ENCODE results near the gene PLEKHH1. TPM values are rescaled to one million over a fixed set of nuclear protein-coding genes. Genes with fewer than 3 reads are reported as not detected.
"Not testable (repeated sequence)": the region's sequence is repeated elsewhere in the genome, so short reads cannot be mapped to it uniquely, and the experiment has no call there.

PLEKHH1 gene
- total RNA-seq, 2 donors from 2014 or later: 59.9 to 61.1 TPM

DNA sequence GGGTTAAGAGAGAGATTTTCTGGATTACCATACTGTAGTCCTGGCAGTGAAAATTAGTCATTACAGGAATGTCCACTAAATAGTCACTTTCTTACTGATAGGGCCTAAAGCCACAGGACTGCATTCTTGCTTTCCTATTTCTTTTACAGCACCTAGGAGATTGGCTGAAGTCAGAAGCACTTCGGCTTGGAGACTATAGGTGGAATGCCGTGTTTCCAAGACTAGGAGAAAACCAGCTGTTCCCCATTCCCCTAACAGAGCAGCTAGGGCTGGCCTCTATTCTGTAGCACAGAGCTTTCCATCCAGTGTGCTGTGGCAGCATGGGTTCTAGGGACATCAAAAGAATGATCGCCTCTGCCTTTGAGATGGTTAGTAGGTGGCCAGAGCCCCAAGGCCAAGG is 51.9 kb downstream of the PLEKHH1 start:
- H3K9ac ChIP-seq (ENCODE audit: extremely low read depth, low read length, poor library complexity, severe bottlenecking): no peak overlapping the region
- 97 to 100% methylated on average over 1 to 3 of the region's 3 CpGs for WGBS, 2 experiments (ENCODE audit: insufficient coverage in 1 of 2, insufficient read length in 1 of 2)
- no peak overlapping the region for H3K4me3 Mint-ChIP-seq

DNA sequence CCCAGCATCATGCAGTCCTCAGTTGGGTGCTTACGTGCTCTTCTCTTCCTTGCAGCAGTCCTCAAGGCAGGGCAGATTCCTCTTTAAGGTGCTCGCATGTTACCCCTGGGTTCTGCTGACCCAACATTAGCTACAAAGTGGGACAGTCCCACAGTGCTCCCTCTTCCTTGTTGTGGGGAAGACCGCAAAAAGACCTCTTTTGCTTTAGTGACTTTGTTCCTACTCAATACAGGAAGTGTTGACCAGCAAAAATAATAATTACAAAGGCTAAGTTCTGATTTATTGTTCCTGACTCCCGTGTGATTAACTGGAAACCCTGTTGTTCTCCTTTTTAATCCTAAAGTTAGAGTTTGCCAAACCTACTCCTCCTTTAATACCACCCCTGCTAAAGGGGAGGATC is 53.3 kb downstream of the PLEKHH1 start:
- Histone ChIP-seq H3K9me3 (ENCODE audit: control insufficient read depth, low read length) (no peaks in the 10 kb centered on the region), H3K4me3 (ENCODE audit: low read length) (no peak overlapping the region), H3K4me1 (ENCODE audit: control insufficient read depth, insufficient read depth, low read length) (no peaks in the 10 kb centered on the region), H3K9ac (ENCODE audit: extremely low read depth, low read length, poor library complexity, severe bottlenecking) (no peak overlapping the region), H3K36me3 (ENCODE audit: control insufficient read depth, insufficient read depth, low read length) (peaks cover 39% of the 10 kb centered on the region), H3K27ac (ENCODE audit: low read depth, low read length) (no peak overlapping the region), H3K27me3 (ENCODE audit: control insufficient read depth, insufficient read depth, low read length, poor library complexity, severe bottlenecking) (no peaks in the 10 kb centered on the region)
- DNase-seq: no peak
- TF ChIP-seq, protein P1, sequence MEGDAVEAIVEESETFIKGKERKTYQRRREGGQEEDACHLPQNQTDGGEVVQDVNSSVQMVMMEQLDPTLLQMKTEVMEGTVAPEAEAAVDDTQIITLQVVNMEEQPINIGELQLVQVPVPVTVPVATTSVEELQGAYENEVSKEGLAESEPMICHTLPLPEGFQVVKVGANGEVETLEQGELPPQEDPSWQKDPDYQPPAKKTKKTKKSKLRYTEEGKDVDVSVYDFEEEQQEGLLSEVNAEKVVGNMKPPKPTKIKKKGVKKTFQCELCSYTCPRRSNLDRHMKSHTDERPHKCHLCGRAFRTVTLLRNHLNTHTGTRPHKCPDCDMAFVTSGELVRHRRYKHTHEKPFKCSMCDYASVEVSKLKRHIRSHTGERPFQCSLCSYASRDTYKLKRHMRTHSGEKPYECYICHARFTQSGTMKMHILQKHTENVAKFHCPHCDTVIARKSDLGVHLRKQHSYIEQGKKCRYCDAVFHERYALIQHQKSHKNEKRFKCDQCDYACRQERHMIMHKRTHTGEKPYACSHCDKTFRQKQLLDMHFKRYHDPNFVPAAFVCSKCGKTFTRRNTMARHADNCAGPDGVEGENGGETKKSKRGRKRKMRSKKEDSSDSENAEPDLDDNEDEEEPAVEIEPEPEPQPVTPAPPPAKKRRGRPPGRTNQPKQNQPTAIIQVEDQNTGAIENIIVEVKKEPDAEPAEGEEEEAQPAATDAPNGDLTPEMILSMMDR (conservative IDR thresholded peaks at IDR 0.05): no peak
- H3K27ac Mint-ChIP-seq: no peak overlapping the region
- H3K36me3 Mint-ChIP-seq (ENCODE audit: low read depth): peaks cover 39% of the 10 kb centered on the region
- no peaks in the 10 kb centered on the region for H3K4me1 Mint-ChIP-seq
- WGBS, 2 experiments (ENCODE audit: insufficient coverage in 1 of 2, insufficient read length in 1 of 2): 90 to 94% methylated on average over 4 of the region's 4 CpGs
- no peak overlapping the region for H3K4me3 Mint-ChIP-seq
- H3K9me3 Mint-ChIP-seq: no peaks in the 10 kb centered on the region
- H3K27me3 Mint-ChIP-seq (ENCODE audit: insufficient read depth): no peaks in the 10 kb centered on the region

More for the DNA sequence above, 51.9 kb downstream of the PLEKHH1 start:
- H3K27me3 ChIP-seq (ENCODE audit: control insufficient read depth, insufficient read depth, low read length, poor library complexity, severe bottlenecking): no peaks in the 10 kb centered on the region
- H3K9me3 ChIP-seq (ENCODE audit: control insufficient read depth, low read length): no peaks in the 10 kb centered on the region
- Mint-ChIP-seq H3K27ac (no peak overlapping the region), H3K4me1 (no peaks in the 10 kb centered on the region), H3K36me3 (ENCODE audit: low read depth) (peaks cover 35% of the 10 kb centered on the region), H3K27me3 (ENCODE audit: insufficient read depth) (no peaks in the 10 kb centered on the region), H3K9me3 (no peaks in the 10 kb centered on the region)
- H3K4me3 ChIP-seq (ENCODE audit: low read length): no peak overlapping the region
- no peaks in the 10 kb centered on the region for H3K4me1 ChIP-seq (ENCODE audit: control insufficient read depth, insufficient read depth, low read length)
- TF ChIP-seq, protein P1 (conservative IDR thresholded peaks at IDR 0.05): no peak
- no peak for DNase-seq
- no peak overlapping the region for H3K27ac ChIP-seq (ENCODE audit: low read depth, low read length)
- H3K36me3 ChIP-seq (ENCODE audit: control insufficient read depth, insufficient read depth, low read length): peaks cover 39% of the 10 kb centered on the region

DNA sequence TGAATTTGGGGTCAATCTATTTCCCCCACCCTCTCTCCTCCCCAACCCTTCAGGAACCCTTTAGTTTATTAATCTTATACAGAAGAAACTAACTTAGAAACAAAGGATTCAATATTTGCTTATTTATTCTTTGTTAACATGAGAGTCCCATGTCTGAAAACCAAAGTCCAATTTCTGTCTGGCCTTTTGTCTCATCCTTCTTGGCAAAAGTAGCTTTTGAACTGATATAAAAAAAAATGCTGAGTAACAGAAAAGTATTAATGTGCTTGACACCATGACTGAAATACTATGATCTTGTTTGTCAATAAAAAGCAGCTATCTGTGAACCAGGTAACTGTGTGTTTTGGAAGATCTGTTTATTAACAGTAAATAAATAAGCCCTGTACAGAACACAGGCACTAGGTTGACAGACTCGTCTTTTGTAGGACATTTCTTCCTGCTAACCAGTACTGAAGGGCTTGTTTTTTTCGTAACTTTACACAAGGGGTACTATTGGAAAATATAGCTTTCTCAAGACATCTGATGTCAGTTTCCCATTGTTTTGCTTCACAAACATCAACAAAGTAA is 56.2 kb downstream of the PLEKHH1 start:
- TF ChIP-seq, protein P1 (conservative IDR thresholded peaks at IDR 0.05): no peak
- Mint-ChIP-seq H3K9me3 (no peaks in the 10 kb centered on the region), H3K27me3 (ENCODE audit: insufficient read depth) (no peaks in the 10 kb centered on the region), H3K36me3 (ENCODE audit: low read depth) (peaks cover 51% of the 10 kb centered on the region), H3K4me3 (no peak overlapping the region), H3K4me1 (no peaks in the 10 kb centered on the region), H3K27ac (no peak overlapping the region)
- Histone ChIP-seq H3K27me3 (ENCODE audit: control insufficient read depth, insufficient read depth, low read length, poor library complexity, severe bottlenecking) (no peaks in the 10 kb centered on the region), H3K36me3 (ENCODE audit: control insufficient read depth, insufficient read depth, low read length) (peaks cover 45% of the 10 kb centered on the region), H3K27ac (ENCODE audit: low read depth, low read length) (no peak overlapping the region), H3K4me1 (ENCODE audit: control insufficient read depth, insufficient read depth, low read length) (no peaks in the 10 kb centered on the region), H3K9me3 (ENCODE audit: control insufficient read depth, low read length) (no peaks in the 10 kb centered on the region), H3K4me3 (ENCODE audit: low read length) (no peak overlapping the region), H3K9ac (ENCODE audit: extremely low read depth, low read length, poor library complexity, severe bottlenecking) (no peak overlapping the region)
- DNase-seq: no peak
- WGBS, 2 experiments (ENCODE audit: insufficient coverage in 1 of 2, insufficient read length in 1 of 2): 77 to 84% methylated on average over 2 of the region's 2 CpGs

DNA sequence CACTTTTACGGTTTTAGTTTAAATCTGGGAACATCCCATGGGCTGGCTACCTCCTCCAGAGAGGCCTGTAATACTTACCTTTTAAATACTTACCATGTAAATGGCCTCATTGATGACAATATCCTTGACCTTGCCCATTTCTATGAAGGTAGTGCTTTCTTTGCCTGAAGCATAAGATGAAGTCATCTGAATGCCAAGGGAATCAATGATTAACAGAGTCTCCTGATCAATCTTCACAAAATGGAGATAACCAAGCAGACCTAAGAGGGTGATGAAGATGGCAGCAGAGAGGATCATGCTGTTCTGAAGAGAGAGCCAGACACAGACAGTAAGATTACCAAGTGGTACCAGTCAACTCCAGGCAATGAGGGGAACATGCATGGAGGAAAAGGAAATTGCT is 60.6 kb downstream of the PLEKHH1 start:
- H3K27ac ChIP-seq (ENCODE audit: low read depth, low read length); H3K9me3 ChIP-seq (ENCODE audit: control insufficient read depth, low read length); H3K4me3 ChIP-seq (ENCODE audit: low read length); H3K27me3 ChIP-seq (ENCODE audit: control insufficient read depth, insufficient read depth, low read length, poor library complexity, severe bottlenecking); H3K4me3 Mint-ChIP-seq; H3K9me3 Mint-ChIP-seq; H3K4me1 Mint-ChIP-seq; H3K27ac Mint-ChIP-seq; DNase-seq; H3K4me1 ChIP-seq (ENCODE audit: control insufficient read depth, insufficient read depth, low read length); H3K9ac ChIP-seq (ENCODE audit: extremely low read depth, low read length, poor library complexity, severe bottlenecking); H3K27me3 Mint-ChIP-seq (ENCODE audit: insufficient read depth): not testable (repeated sequence)
- 0% methylated on average over 1 of the region's 1 CpG; no CpG with 5 or more reads in 1 of the 2 experiments for WGBS, 2 experiments (ENCODE audit: insufficient coverage in 1 of 2, insufficient read length in 1 of 2)
- peaks cover 17% of the 10 kb centered on the region for H3K36me3 ChIP-seq (ENCODE audit: control insufficient read depth, insufficient read depth, low read length)
- peaks cover 35% of the 10 kb centered on the region for H3K36me3 Mint-ChIP-seq (ENCODE audit: low read depth)
